GM12878 (cell line): ENCODE data around the gene PTCD2.
A peak's percentile ranks its signal among the peaks of the same experiment; 100 is the strongest.
"Not testable (repeated sequence)": the region's sequence is repeated elsewhere in the genome, so short reads cannot be mapped to it uniquely, and the experiment has no call there.

Source experiments
- EZH2 ChIP-seq: IDR thresholded peaks from 2 replicates; pipeline ENCODE4 v1.6.1; 2012; ENCODE audit warnings: low read depth, mild to moderate bottlenecking, control low read depth, inconsistent platforms, low read length, borderline replicate concordance; ENCODE audit not compliant: control insufficient read depth
- POLR2A ChIP-seq: IDR thresholded peaks from 2 replicates; pipeline ENCODE4 v1.6.1; 2011; ENCODE audit warnings: low read depth, mild to moderate bottlenecking, low read length
- SMAD1 ChIP-seq: fragments of 450-650 bp; IDR thresholded peaks from 2 replicates; pipeline ENCODE4 v1.6.1; 2018; ENCODE audit warnings: mild to moderate bottlenecking, low read depth; ENCODE audit not compliant: partially characterized antibody
- SMC3 ChIP-seq: IDR thresholded peaks from 2 replicates; pipeline ENCODE4 v1.6.1; 2011; ENCODE audit warnings: low read length, improper control_type of control experiment, borderline replicate concordance
- SP1 ChIP-seq: IDR thresholded peaks from one replicate; pipeline ENCODE4 v1.6.1; 2011; ENCODE audit warnings: low read depth, low read length
- YY1 ChIP-seq: IDR thresholded peaks from 2 replicates; pipeline ENCODE4 v1.6.1; 2011; ENCODE audit warnings: low read depth, mild to moderate bottlenecking, low read length
- ZSCAN29 ChIP-seq: fragments of 450-650 bp; IDR thresholded peaks from 2 replicates; pipeline ENCODE4 v1.6.1; 2017; ENCODE audit warnings: mild to moderate bottlenecking, moderate library complexity
- ZZZ3 ChIP-seq: IDR thresholded peaks from 2 replicates; pipeline ENCODE4 v1.6.1; 2011; ENCODE audit warnings: low read depth; ENCODE audit not compliant: control insufficient read depth, insufficient read length
- TF ChIP-seq, protein P1 (sequence below), 3 experiments: IDR thresholded peaks in 2 of 3; conservative IDR thresholded peaks in 1 of 3; 2 replicates each; pipeline ENCODE4 v1.5.1; 2011; ENCODE audit warnings: low read depth in 3 of 3, low read length in 3 of 3, mild to moderate bottlenecking in 3 of 3, control low read depth in 2 of 3, moderate library complexity in 2 of 3, inconsistent platforms in 1 of 3, mixed read lengths in 1 of 3; ENCODE audit not compliant: control insufficient read depth in 2 of 3, insufficient read depth in 1 of 3; ENCODE audit errors: extremely low read depth in 1 of 3

DNA sequence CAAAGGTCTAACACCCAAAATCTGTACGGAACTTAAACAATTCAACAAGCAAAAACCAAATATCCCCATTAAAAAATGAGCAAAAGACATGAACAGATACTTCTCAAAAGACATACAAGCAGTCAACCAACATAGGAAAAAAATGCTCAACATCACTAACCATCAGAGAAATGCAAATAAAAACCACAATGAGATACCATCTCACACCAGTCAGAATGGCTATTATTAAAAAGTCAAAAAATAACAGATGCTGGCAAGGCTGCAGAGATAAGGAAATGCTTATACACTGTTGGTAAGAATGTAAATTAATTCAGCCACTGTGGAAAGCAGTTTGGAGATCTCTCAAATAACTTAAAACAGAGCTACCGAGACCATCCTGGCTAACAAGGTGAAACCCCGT, 22.0 kb upstream of the PTCD2 start:
- TF ChIP-seq ZZZ3, EZH2, ZSCAN29, SMC3, YY1, POLR2A, SP1: not testable (repeated sequence)
- TF ChIP-seq, protein P1, sequence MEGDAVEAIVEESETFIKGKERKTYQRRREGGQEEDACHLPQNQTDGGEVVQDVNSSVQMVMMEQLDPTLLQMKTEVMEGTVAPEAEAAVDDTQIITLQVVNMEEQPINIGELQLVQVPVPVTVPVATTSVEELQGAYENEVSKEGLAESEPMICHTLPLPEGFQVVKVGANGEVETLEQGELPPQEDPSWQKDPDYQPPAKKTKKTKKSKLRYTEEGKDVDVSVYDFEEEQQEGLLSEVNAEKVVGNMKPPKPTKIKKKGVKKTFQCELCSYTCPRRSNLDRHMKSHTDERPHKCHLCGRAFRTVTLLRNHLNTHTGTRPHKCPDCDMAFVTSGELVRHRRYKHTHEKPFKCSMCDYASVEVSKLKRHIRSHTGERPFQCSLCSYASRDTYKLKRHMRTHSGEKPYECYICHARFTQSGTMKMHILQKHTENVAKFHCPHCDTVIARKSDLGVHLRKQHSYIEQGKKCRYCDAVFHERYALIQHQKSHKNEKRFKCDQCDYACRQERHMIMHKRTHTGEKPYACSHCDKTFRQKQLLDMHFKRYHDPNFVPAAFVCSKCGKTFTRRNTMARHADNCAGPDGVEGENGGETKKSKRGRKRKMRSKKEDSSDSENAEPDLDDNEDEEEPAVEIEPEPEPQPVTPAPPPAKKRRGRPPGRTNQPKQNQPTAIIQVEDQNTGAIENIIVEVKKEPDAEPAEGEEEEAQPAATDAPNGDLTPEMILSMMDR (IDR thresholded peaks at IDR 0.05 in 2 of 3, conservative IDR thresholded peaks at IDR 0.05 in 1 of 3; ENCODE audit: control insufficient read depth in 2 of 3, extremely low read depth in 1 of 3, insufficient read depth in 1 of 3, low read depth in 3 of 3, low read length in 3 of 3), result not testable (repeated sequence)
- TF ChIP-seq SMAD1, result peak; percentile 33
